ENCODE results near the gene PDIA3. TPM values are rescaled to one million over a fixed set of nuclear protein-coding genes. Genes with fewer than 3 reads are reported as not detected.
"Not testable (repeated sequence)": the region's sequence is repeated elsewhere in the genome, so short reads cannot be mapped to it uniquely, and the experiment has no call there.

The PDIA3 gene
- total RNA-seq, 1 experiment from 2014 or later: 445 TPM

DNA sequence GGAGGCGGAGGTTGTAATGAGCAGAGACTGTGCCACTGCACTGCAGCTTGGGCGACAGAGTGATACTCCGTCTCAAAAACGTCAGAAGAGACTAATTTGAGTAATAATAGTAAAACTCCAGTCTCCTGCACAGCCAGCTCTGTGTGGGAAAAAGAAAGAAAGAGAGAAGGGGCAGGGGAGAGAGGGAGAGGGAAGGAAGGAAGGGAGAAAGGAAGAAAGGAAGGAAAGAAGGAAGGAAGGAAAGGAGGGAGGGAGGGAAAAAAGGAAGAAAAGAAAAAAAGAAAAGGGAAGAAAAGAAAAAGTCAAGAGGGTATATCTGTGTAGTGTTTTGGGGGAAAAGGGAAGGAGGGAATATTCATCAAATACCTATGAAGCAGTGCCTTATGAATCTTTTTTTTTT lies 23.1 kb upstream of the PDIA3 start:
- Histone ChIP-seq H3K79me2 (ENCODE audit: low read depth) (no peaks in the 10 kb centered on the region), H3K4me2 (no peak overlapping the region), H3K27me3 (ENCODE audit: insufficient read depth, low read depth) (no peaks in the 10 kb centered on the region), H4K20me1 (ENCODE audit: insufficient read depth) (no peaks in the 10 kb centered on the region), H3K9me3 (ENCODE audit: insufficient read depth, low read depth) (no peaks in the 10 kb centered on the region), H3K27ac (no peak overlapping the region), H3K4me3 (no peak overlapping the region), H2AFZ (no peak overlapping the region), H3K9me2 (ENCODE audit: insufficient read depth) (no peaks in the 10 kb centered on the region), H3K4me1 (replicated peaks; ENCODE audit: insufficient read depth) (peaks cover 5% of the 10 kb centered on the region; the same call in 1 of the 2 replicates), H3K36me3 (ENCODE audit: low read depth) (no peaks in the 10 kb centered on the region), H3F3A (ENCODE audit: insufficient read depth, low read depth) (no peaks in the 10 kb centered on the region; the same call in 1 of the 2 replicates)
- BruUV-seq (replicated peaks): no TSS peak
- CTCF ChIA-PET: no interaction called here
- DNase-seq: no peak
- TF ChIP-seq EZH2 (IDR thresholded peaks at IDR 0.05; ENCODE audit: low read depth): no peak
- TF ChIP-seq, protein P1, sequence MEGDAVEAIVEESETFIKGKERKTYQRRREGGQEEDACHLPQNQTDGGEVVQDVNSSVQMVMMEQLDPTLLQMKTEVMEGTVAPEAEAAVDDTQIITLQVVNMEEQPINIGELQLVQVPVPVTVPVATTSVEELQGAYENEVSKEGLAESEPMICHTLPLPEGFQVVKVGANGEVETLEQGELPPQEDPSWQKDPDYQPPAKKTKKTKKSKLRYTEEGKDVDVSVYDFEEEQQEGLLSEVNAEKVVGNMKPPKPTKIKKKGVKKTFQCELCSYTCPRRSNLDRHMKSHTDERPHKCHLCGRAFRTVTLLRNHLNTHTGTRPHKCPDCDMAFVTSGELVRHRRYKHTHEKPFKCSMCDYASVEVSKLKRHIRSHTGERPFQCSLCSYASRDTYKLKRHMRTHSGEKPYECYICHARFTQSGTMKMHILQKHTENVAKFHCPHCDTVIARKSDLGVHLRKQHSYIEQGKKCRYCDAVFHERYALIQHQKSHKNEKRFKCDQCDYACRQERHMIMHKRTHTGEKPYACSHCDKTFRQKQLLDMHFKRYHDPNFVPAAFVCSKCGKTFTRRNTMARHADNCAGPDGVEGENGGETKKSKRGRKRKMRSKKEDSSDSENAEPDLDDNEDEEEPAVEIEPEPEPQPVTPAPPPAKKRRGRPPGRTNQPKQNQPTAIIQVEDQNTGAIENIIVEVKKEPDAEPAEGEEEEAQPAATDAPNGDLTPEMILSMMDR (conservative IDR thresholded peaks at IDR 0.05): no peak
- POLR2A ChIA-PET (ENCODE audit: unreplicated experiment): no interaction called here
- intact Hi-C loops (cut with micrococcal nuclease; ENCODE audit: unreplicated experiment): no loop called here

GRCh38 chr15:43726306-43726705 lies 19.9 kb upstream of the PDIA3 start:
- H3K79me2 ChIP-seq (ENCODE audit: low read depth); H3K27ac ChIP-seq; BruUV-seq (replicated peaks); intact Hi-C loops (cut with micrococcal nuclease; ENCODE audit: unreplicated experiment); H4K20me1 ChIP-seq (ENCODE audit: insufficient read depth); H2AFZ ChIP-seq; H3K4me1 ChIP-seq (replicated peaks; ENCODE audit: insufficient read depth); H3K9me2 ChIP-seq (ENCODE audit: insufficient read depth); H3K27me3 ChIP-seq (ENCODE audit: insufficient read depth, low read depth); H3K4me3 ChIP-seq; H3K9me3 ChIP-seq (ENCODE audit: insufficient read depth, low read depth); H3K36me3 ChIP-seq (ENCODE audit: low read depth); DNase-seq; H3F3A ChIP-seq (ENCODE audit: insufficient read depth, low read depth); H3K4me2 ChIP-seq; POLR2A ChIA-PET (ENCODE audit: unreplicated experiment): not testable (repeated sequence)
- CTCF ChIA-PET: interaction anchor here (0.8 kb wide), 1 partner anchor 702 kb away, joined by 4 read pairs; no protein-coding TSS in a partner anchor

DNA sequence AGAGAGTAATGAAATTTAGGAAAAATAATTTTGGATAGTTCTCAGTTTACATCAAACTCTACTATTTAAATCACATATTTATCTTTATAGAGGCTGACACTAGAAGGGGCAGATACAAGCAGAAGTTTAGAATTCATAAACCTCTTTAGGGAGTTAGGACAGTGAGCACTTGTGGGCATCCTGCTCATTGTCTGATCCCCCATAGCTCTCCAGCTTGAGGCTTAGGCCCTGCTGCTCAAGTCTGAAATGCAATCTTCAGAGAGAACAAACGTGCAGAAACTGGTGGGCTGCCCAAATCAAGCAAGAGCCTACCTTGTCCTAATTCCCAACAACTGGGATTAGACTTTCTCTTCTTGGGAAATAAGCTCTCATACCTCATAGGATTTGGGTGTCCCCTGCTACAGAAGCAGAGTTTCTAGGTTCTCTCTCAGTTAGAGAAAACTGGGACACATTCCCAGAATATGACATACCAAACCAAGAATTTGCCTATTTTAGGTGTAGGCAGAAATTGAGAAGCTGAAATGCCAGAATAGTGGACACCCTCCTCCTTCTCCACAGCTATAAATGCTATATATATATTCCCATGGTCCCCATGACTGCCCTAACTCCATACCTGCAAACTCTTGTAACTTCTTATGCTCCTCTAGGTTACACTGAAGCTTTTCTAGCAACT lies 18.0 kb upstream of the PDIA3 start:
- BruUV-seq (replicated peaks); DNase-seq; H3F3A ChIP-seq (ENCODE audit: insufficient read depth, low read depth); H3K9me2 ChIP-seq (ENCODE audit: insufficient read depth); H3K27ac ChIP-seq; H3K79me2 ChIP-seq (ENCODE audit: low read depth); H3K27me3 ChIP-seq (ENCODE audit: insufficient read depth, low read depth); H3K4me2 ChIP-seq; intact Hi-C loops (cut with micrococcal nuclease; ENCODE audit: unreplicated experiment); H3K36me3 ChIP-seq (ENCODE audit: low read depth); POLR2A ChIA-PET (ENCODE audit: unreplicated experiment); H3K9me3 ChIP-seq (ENCODE audit: insufficient read depth, low read depth); CTCF ChIA-PET; H4K20me1 ChIP-seq (ENCODE audit: insufficient read depth); H3K4me1 ChIP-seq (replicated peaks; ENCODE audit: insufficient read depth); H2AFZ ChIP-seq; H3K4me3 ChIP-seq: not testable (repeated sequence)

DNA sequence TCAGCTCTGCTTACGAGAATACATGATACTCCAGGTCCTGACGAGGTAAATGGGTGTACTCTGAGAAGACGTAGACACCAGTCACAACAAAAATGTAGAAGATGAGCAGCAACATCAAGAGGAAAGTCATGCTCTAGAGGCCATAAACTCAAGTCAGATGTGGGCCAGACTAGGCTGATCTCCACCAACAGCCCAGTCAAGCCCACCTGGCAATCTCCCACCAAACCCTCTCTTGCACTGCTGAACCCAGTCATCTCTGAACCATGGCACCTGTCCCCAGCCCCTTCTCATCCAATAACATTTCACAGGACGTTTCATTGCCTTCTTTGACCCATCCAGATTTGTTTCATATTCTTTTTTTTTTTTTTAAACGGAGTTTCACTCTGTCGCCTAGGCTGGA lies 10.8 kb upstream of the PDIA3 start:
- Histone ChIP-seq H3K4me1 (replicated peaks; ENCODE audit: insufficient read depth) (no peaks in the 10 kb centered on the region), H3K4me3 (no peak overlapping the region), H3K27ac (no peak overlapping the region), H3K27me3 (ENCODE audit: insufficient read depth, low read depth) (no peaks in the 10 kb centered on the region), H3K9me3 (ENCODE audit: insufficient read depth, low read depth) (no peaks in the 10 kb centered on the region), H3F3A (ENCODE audit: insufficient read depth, low read depth) (no peaks in the 10 kb centered on the region), H3K9me2 (ENCODE audit: insufficient read depth) (no peaks in the 10 kb centered on the region), H4K20me1 (ENCODE audit: insufficient read depth) (no peaks in the 10 kb centered on the region), H2AFZ (no peak overlapping the region), H3K79me2 (ENCODE audit: low read depth) (no peaks in the 10 kb centered on the region), H3K4me2 (no peak overlapping the region), H3K36me3 (ENCODE audit: low read depth) (no peaks in the 10 kb centered on the region)
- intact Hi-C loops (cut with micrococcal nuclease; ENCODE audit: unreplicated experiment): no loop called here
- TF ChIP-seq EZH2 (IDR thresholded peaks at IDR 0.05; ENCODE audit: low read depth): no peak
- TF ChIP-seq, protein P1 (conservative IDR thresholded peaks at IDR 0.05): no peak
- ChIA-PET CTCF (no interaction called here), POLR2A (ENCODE audit: unreplicated experiment) (no interaction called here)
- no TSS peak for BruUV-seq (replicated peaks)
- no peak for DNase-seq

GRCh38 chr15:43746903-43747309 lies 668 bp downstream of the PDIA3 start:
- intact Hi-C loops (cut with micrococcal nuclease; ENCODE audit: unreplicated experiment): not testable (repeated sequence)
- peak; percentile 34 to 38 for DNase-seq

More at GRCh38 chr15:43746903-43747309, 668 bp downstream of the PDIA3 start:
- H3F3A ChIP-seq (ENCODE audit: insufficient read depth, low read depth); H3K36me3 ChIP-seq (ENCODE audit: low read depth); H3K4me1 ChIP-seq (replicated peaks; ENCODE audit: insufficient read depth); H3K9me3 ChIP-seq (ENCODE audit: insufficient read depth, low read depth); H3K9me2 ChIP-seq (ENCODE audit: insufficient read depth); BruUV-seq (replicated peaks); H2AFZ ChIP-seq; H3K27me3 ChIP-seq (ENCODE audit: insufficient read depth, low read depth); CTCF ChIA-PET; POLR2A ChIA-PET (ENCODE audit: unreplicated experiment): not testable (repeated sequence)
- H3K4me3 ChIP-seq: peak overlapping the region; percentile 79
- H3K79me2 ChIP-seq (ENCODE audit: low read depth): peaks cover 55% of the 10 kb centered on the region
- H4K20me1 ChIP-seq (ENCODE audit: insufficient read depth): peaks cover 25% of the 10 kb centered on the region
- H3K4me2 ChIP-seq: peak overlapping the region; percentile 94
- H3K27ac ChIP-seq: peak overlapping the region; percentile 80

Measured in PC-9 (cell line).